Left colon (tissue), 2 donors: Measurements from ENCODE around the gene RPS27A. TPM values are rescaled to one million over a fixed set of nuclear protein-coding genes. Genes with fewer than 3 reads are reported as not detected.
"Not testable (repeated sequence)": the region's sequence is repeated elsewhere in the genome, so short reads cannot be mapped to it uniquely, and the experiment has no call there.

Experiments
- ATAC-seq: fragments of 200-7000 bp; cut with Tn5 transposase; one replicate; pipeline ENCODE4 v1.9.1; 2020; ENCODE audit warnings: mild to moderate bottlenecking, moderate library complexity
- DNase-seq, 2 donors: peaks; one replicate each; pipeline ENCODE4 v3.0.0-alpha.2; 2020
- intact Hi-C, 2 donors: fragments of 100-400 bp; cut with DNase I in 1 of 2; cut with micrococcal nuclease in 1 of 2; formaldehyde crosslinking; loops; one replicate each; pipeline versions ENCODE4 v1.11.2 to v1.14.0; 2022; cut with DNase I, micrococcal nuclease
- long read RNA-seq: library from polyadenylated mRNA; unstranded; transcript quantifications from one replicate; pipeline ENCODE4 v2.0.0, GENCODE V29; 2021
- total RNA-seq, 2 donors: library from RNA; stranded (reverse); fragmentation: NEBNext Ultra II Directional; extraction: Animal tissue kit (Norgen Biotek cat#: 25700); gene quantifications; one replicate each; pipeline ENCODE4 v1.2.1, GENCODE V29; 2021
- donor health status: DM: no; HTN: no; CAD: no.
- donor health status: DM: yes; HTN: yes; CAD: no.

RPS27A gene
- 100 to 1,000 TPM; 656 to 661 TPM for total RNA-seq
- long read RNA-seq, transcript RPS27A-201 (6 exons, 1,071 nt) = major isoform, 299 of 322 reads
- long read RNA-seq, transcript RPS27A-203 (5 exons, 796 nt) = minor isoform, 13 of 322 reads
- long read RNA-seq, partial matches to known transcripts = 2 of 322 reads
- long read RNA-seq, other reads (novel, unspliced or antisense) = 8 of 322 reads

DNA sequence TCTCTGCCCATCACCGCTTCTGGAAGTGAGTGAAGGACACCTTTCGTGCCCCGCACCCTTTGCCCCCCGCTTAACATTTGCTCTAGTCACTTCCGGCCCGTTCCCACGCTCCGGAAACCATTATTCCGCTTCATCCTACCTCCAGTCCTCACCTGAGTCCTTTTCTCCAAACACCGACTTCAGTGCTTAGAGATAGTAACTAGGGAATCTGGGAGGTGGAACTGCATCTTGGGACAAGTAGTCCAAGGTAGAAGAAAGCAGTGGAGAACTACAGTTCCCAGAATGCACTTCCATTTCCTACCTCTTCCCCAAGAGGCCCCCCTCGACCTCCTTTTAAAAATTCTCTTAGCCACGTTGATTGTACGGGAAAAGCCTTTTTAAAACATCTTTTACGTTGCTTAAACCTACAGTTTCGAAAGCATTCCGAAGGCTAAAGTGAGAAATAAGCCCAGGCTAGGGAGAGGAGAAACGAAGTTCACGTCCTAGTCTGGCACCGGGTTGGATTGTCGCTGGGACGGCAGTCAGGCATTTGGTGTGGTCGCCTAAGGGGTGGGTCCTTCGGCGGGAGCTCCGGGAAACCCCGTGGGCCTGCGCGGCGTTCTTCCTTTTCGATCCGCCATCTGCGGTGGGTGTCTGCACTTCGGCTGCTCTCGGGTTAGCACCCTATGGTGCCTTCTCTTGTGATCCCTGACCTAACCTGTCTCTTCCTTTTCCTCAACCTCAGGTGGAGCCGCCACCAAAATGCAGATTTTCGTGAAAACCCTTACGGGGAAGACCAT, at the start of gene RPS27A, which contains the start of gene CLHC1:
Gene RPS27A, plus strand, starts transcription at position 605 of the 779 bp plus-strand sequence. Its CDS starts 137 bp downstream, at position 742.
Gene CLHC1, minus strand, starts transcription at position 210 of the 779 bp plus-strand sequence. CDS start 9,882 bp downstream, outside the sequence.
- peak; percentile 93 for ATAC-seq
- intact Hi-C loops = no loop called here

DNA sequence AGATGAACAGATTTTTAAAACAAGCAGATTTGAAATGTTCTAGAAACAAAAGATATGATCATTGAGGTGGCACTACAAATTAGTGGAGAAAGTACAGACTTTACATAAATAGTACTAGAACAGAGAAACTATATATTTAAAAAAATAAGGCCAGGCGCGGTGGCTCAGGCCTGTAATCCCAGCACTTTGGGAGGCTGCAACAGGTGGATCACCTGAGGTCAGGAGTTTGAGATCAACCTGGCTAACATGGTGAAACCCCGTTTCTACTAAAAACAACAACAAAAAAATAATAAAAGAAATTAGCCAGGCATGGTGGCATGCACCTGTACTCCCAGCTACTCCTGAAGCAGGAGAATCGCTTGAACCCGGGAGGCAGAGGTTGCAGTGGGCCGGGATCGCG, 45.7 kb upstream of the RPS27A start:
- intact Hi-C loops, DNase-seq, ATAC-seq: not testable (repeated sequence)

More for the DNA sequence above, at the start of gene RPS27A, which contains the start of gene CLHC1:
- peak; percentile 92 to 95 for DNase-seq

DNA sequence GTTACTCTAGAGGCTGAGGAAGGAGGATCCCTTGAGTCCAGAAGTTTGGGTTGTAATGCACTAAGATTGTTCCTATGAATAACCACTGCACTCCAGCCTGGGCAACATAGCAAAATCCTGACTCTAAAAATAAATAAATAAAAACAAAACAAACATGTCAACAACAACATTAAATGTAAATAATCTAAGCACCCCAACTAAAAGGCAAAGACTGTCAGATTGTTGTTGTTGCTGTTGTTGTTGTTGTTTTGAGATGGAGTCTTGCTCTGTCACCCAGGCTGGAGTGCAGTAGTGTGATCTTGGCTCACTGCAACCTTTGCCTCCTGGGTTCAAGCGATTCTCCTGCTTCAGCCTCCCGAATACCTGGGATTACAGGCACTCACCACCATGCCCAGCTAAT, 40.6 kb upstream of the RPS27A start:
- DNase-seq, intact Hi-C loops, ATAC-seq: not testable (repeated sequence)

DNA sequence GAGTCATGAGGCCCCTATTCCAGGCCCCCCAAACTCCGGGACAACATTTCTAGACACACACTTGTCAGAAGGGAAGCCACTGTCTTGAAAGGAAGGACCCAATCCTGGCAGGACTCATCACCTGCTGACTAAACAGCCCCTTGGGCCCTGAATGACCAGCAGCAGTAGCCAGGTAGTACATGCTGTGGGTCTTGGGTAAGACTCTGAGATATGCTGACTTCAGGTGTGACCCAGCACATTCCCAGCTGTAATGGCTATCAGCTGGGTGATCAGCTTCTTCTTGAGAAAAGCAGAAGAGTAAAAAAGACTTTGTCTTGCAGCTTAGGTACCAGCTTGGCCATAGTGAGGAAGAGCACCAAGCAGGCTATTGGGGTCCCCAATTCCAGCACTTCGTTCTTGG, 36.0 kb upstream of the RPS27A start:
- intact Hi-C loops = no loop called here
- ATAC-seq (no peak), DNase-seq (no peak)

DNA sequence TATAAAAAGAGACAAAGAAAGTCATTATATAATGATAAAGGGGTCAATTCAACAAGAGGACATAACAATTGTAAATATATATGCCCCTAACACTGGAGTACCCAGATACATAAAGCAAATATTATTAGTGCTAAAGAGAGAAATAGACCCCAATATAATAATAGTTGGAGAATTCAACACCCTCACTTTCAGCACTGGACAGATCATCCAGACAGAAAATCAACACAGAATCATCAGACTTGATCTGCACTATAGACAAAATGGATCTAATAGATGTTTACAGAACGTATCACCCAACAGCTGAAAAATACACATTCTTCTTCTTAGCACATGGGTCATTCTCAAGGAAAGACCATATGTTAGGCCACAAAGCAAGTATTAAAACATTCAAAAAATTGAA, 32.1 kb upstream of the RPS27A start:
- intact Hi-C loops = no loop called here
- DNase-seq (no peak), ATAC-seq (no peak)

DNA sequence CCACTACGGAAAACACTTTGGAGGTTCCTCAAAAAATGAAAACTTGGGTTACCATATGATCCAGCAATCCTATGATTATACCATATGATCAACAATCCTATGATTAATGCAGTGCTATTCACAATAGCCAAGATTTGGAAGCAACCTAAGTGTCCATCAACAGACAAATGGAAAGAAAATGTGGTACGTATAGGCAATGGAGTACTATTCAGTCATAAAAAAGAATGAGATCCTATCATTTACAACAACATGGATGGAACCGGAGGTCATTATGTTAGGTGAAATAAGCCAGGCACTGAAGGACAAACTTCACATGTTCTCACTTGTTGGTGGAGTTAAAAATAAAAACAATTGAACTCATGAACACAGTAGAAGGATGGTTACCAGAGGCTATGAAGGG, 28.0 kb upstream of the RPS27A start:
- DNase-seq = no peak
- no peak for ATAC-seq
- intact Hi-C loops = no loop called here

DNA sequence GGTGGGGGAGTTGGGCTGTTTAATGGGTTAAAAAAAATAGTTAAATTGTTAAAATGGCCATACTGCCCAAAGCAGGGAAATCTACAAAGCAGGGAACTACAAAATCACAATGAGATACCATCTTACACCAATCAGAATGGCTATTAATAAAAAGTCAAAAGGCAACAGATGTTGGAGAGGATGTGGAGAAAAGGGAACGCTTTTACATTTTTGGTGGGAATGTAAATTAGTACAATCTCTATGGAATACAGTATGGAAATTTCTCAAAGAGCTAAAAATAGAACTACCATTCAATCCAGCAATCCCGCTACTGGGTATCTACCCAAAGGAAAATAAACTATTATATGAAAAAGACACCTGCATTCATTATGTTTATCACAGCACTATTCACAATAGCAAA, 27.5 kb upstream of the RPS27A start:
- DNase-seq (no peak), ATAC-seq (no peak)
- intact Hi-C loops = no loop called here

DNA sequence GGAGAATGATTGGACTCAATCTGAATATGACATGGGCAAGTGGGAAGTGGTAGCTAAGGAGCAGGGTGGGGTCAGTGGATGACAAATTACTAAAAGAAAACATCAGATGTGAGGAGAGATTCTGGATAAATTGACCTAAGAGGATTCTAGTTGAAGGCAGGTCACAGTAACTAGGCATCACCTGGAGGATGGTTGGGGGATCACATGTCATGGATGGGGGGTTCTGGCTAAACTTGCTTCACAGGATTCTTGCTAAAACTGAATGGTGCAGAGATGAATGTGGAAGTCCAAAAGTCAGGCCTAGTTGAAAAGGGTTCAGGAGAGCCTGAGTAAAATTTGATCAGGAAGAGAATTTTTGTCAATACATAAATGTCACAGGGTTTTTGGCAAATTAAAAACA, 18.7 kb upstream of the RPS27A start:
- DNase-seq (no peak), ATAC-seq (no peak)
- intact Hi-C loops = no loop called here

DNA sequence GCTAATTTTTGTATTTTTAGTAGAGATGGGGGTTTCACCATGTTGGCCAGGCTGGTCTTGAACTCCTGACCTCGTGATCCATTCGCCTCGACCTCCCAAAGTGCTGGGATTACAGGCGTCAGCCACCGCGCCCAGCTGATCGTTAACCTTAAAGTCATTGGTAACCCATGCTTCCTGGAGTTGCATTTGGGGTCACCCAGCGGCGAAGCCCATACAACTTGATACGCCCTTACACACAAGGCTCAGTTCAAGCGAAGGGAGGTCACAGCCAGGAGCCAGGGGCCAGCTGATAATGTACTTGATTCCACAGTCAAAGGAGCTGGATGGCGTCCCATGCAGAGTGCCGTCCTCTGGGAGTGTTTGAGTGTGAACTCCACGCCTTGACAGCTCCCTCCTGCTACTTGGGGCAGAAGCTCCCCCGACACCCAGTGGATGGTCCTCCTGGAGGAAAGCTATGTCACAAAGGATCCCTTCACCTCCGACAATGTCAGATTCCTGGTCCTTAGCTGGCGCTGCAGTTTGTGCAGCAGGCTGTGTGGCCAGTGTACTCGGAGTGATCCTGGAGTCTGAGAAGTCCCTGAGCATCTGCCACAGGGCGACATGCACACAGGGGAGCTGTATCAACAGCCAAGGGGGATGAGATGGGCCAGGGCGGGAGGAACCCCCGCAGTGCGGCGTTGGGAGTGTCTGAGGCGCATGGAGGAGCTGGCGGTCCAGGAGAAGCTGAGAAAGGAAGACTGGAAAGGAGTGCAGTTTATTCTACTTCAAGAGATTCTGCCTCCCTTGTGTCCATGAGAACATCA, 8.3 kb upstream of the RPS27A start:
- no peak for DNase-seq
- no peak for ATAC-seq
- intact Hi-C loops = no loop called here

DNA sequence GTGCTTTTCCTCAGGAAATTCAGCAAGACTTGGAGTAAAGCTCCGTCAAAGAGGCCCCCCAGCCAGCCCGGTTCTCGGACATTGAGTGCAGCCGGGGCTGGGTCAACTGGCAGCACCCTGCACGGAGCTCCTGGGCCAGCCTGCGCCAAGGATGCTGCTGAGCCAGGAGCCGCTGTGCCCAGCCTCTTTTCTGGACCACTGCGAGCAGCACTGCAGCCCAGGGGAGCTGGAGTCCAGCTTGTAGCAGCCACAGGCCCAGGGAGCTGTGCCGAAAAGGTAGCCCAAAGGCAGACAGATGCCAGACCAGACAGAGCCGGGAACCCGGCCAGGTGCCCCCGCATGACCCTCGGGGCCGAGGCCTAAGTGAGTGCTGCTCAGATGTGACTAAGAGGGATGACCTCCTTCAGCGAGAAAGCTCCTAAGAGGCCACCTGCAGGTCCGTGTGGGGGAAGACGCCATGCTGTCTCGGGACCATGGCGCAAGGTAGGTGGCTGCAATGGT, 7.7 kb upstream of the RPS27A start:
- DNase-seq (no peak), ATAC-seq (no peak)
- intact Hi-C loops = no loop called here

DNA sequence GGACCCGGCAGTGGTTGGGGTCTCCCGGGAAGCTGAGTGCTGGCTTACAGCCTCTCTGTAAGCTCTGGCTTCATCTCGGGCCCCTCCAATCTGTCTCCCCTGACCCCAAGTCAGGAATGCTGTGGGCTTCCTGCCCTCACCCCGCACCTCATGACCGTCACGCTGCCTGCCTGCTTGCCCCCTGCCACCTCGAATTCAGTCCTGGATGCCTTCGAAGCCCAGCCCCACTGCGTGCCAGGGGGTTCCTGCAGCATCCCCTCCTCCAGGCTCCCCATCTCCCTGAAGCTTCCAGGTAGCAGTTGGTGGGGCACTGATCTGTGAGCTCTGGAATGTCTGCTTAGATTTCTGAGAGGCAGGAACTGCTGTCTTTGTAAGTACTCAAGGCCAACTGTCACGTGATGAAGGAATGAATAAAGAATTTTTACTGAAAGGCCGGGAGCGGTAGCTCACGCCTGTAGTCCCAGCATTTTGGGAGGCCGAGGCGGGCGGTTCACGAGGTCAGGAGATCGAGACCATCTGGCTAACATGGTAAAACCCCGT, 6.9 kb upstream of the RPS27A start:
- intact Hi-C loops = no loop called here
- ATAC-seq (no peak), DNase-seq (no peak)

DNA sequence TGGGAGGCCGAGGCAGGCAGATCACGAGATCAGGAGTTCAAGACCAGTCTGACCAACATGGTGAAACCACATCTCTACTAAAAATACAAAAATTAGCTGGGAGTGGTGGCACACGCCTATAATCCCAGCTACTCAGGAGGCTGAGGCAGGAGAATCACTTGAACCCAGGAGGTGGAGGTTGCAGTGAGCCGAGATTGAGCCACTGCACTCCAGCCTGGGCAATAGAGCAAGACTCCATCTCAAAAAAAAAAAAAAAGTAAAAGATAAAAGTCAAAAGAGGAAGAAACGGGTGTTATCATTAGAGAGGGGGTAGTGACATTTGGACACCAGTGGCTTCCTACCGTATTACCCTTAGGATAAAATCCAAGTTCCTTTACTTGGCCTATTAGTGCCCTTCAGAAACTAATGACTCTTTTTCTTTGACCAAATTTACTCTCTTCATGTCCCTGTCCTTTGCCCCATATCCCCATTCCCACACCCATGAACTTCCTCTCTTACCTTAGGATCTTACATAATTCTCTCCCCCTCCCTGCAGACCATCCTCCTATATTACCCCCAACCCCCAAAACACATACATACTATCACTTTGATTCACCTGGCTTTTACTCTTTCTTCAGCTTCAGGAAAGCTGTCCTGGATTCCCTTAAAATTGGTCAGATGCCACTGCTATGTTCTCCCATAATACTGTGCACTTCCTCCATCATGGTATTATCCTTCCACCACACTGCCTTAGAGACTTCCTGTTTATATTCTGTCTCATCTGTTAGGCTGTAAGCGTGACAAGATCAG, 4.9 kb upstream of the RPS27A start:
- DNase-seq, intact Hi-C loops, ATAC-seq: not testable (repeated sequence)

DNA sequence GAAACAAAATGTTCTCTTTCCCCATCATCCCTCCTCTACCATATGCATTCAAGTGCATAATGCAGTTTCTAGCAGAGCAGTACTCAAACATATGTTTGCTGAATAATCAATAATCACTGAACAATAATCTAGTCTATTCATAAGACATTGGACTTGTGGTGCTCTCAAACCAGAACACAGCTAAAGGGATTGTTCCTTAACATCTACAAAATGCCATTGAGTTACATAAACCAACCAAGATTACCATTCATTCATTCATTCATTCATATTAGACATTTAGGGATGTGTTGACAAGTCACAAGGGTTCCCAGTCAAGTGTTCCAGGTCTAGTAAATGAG, 4.3 kb upstream of the RPS27A start:
- intact Hi-C loops = no loop called here
- DNase-seq = no peak
- no peak for ATAC-seq

DNA sequence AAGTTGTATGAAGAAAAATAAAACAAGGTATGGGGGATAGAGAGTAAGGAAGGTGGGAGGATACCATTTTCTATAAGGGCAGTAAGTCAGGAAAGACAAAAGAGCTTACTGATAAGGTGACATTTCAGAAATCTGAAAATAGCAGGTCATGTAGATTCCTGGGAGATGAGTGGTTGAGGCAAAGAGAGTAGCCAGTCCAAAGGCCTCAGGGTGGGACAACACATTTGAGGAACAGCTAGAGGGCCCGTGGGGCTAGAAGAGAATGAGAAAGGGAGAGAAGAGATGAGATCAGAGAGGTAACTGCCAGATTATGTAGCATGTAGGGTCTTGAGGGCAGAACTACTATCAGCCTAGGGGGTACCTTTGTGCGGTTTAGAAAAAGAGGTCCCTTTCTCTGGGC, 3.3 kb upstream of the RPS27A start:
- no peak for ATAC-seq
- no peak for DNase-seq
- intact Hi-C loops = no loop called here

DNA sequence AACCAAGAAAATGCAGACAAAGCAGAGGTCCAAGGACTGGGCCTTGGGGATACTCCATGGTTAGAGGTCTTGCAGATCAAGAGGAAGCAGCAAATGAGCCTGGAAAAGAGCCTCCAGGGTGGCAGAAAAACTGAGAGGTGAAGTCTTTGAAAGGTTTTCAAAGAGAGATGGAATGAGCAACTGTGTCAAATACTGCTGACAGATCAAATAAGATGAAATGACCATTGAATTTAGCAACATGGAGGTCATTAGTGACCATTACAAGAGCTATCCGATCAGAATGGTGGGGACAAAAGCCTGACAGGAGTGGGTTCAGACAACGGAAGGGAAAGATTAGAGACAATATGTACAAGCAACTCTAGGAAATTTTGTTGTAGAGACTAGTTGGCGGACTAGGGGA, 1.9 kb upstream of the RPS27A start:
- ATAC-seq (no peak), DNase-seq (no peak)
- intact Hi-C loops = no loop called here

DNA sequence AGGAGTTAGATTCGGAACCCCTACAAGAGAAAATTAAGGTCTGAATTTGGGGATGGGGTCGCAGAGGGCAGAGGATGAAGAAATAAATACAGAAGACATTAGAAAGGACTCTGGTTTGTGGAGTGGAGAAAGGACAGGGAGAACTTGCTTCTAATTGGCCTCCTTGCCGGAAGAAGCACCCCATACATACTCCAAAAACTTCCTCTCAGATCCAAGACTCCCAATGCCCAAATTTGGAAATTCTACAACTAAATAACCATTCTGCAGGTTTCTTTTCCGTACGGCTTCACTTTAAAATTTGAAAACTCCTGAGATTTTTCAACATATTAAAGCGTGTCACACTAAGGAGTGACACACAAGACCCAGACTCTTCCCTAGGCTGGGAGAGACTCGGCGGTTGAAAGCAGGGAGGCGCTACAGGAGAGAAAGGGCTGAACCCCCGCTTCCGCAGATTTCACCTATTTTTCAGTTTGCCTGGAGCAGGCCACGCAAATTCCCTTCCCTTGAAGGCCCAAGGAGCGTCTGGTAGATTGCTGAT, 873 bp upstream of the RPS27A start:
- intact Hi-C loops = no loop called here
- peak; percentile 20 for ATAC-seq

DNA sequence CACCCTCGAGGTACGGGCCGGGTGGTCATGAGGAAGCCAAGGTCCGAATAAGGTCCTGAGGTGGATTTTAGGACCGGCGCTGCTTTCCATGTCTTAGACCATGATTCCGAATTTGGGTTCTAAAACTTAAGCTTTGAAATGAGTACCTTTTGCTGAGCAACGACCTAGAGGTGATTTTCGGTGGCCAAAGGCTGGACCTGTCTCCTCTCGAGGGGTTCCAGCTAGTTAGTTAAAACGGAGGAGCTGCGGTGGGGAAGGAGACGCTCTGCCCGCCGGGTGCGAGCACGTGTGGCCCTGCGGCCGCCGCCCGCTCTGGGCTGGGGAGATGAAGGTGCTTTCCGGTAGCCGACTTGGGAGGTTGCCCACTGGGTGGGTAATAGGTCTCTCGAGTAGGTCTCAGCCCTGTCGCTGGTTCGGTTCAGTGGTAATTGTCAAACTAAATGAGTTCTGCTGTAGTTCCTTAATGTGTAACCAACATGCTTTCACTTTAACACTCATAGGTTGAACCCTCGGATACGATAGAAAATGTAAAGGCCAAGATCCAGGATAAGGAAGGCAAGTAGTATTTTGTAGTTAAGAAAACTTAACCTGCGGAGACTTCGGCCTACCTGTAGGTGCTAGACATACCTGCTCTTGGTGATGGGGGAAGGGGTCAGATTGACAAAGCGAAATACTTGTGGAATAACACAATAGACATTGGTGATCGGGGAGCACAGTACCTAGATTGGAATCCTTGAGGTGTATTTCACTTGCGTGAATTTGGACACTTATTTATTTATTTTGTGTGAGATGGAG, 572 bp downstream of the RPS27A start:
- DNase-seq = peak; percentile 51 to 65
- ATAC-seq = peak; percentile 44
- intact Hi-C loops = no loop called here

More for the DNA sequence above, 873 bp upstream of the RPS27A start:
- no peak for DNase-seq

DNA sequence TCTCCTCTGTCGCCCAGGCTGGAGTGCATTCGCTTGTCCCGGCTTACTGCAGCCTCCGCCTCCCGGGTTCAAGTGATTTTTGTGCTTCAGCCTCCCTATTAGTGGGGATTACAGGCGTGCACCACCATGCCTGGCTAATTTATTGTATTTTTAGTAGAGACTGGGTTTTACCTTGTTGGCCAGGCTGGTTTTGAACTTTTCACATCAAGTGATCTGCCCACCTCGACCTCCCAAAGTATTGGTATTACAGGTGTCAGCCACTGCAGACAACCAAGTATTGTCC, 1.1 kb downstream of the RPS27A start:
- intact Hi-C loops = no loop called here
- ATAC-seq (no peak), DNase-seq (peak in 1 of 2 donors; percentile 15)
